Peyer's patch (tissue), 4 donors: Measurements from ENCODE around the gene DLG3. TPM values are rescaled to one million over a fixed set of nuclear protein-coding genes. Genes with fewer than 3 reads are reported as not detected.

Source experiments
- DNase-seq, 3 donors: peaks; one replicate each; pipeline ENCODE4 v3.0.0-alpha.2; 2017 to 2019
- H3K27ac ChIP-seq, 4 donors: fragments of 200-600 bp; sonication (generic); one replicate each; pipeline ENCODE4 v1.5.1; 2016 to 2019
- H3K27me3 ChIP-seq, 2 donors: fragments of 200-600 bp; sonication (generic); one replicate each; pipeline ENCODE4 v1.5.1; 2019
- H3K36me3 ChIP-seq, 3 donors: fragments of 200-600 bp; sonication (generic); one replicate each; pipeline ENCODE4 v1.5.1; 2016 to 2019
- H3K4me1 ChIP-seq, 4 donors: fragments of 200-600 bp; sonication (generic); one replicate each; pipeline ENCODE4 v1.5.1; 2016 to 2019
- H3K4me3 ChIP-seq, 4 donors: fragments of 200-600 bp; sonication (generic); 1 replicate in 3 of 4; 2 replicates in 1 of 4; pipeline ENCODE4 v1.5.1; 2016 to 2019; ENCODE audit warnings: mild to moderate bottlenecking in 1 of 4
- H3K9me3 ChIP-seq, 4 donors: fragments of 200-600 bp; sonication (generic); one replicate each; pipeline ENCODE4 v1.5.1; 2016 to 2019; ENCODE audit warnings: mild to moderate bottlenecking in 1 of 4
- CTCF ChIP-seq, 6 experiments: fragments of 450-650 bp in 4 of 6; fragments of 200-600 bp in 2 of 6; sonication (generic) in 1 of 6; IDR thresholded peaks; one replicate each; pipeline ENCODE4 v1.5.1; 2017 to 2019; ENCODE audit warnings: antibody characterized with exemption in 6 of 6, mild to moderate bottlenecking in 3 of 6, moderate library complexity in 1 of 6
- POLR2A ChIP-seq, 2 donors: fragments of 450-650 bp; IDR thresholded peaks; one replicate each; pipeline ENCODE4 v1.5.1; 2017; ENCODE audit warnings: antibody characterized with exemption in 2 of 2, mild to moderate bottlenecking in 2 of 2, moderate library complexity in 2 of 2
- total RNA-seq, 4 donors: library from RNA; depleted of rRNA; stranded (reverse); fragments of >200 nt; gene quantifications; one replicate each; pipeline ENCODE4 v1.1.0, GENCODE V29; 2016

Gene DLG3
- total RNA-seq, 4 donors from 2014 or later = 33.8 to 58.9 (median 52.8) TPM

- TF ChIP-seq CTCF (IDR thresholded peaks at IDR 0.05) (no peak), POLR2A (IDR thresholded peaks at IDR 0.05) (no peak)
- no peaks in the 10 kb centered on the region for H3K27me3 ChIP-seq
- H3K27ac ChIP-seq = no peak overlapping the region
- no peaks in the 10 kb centered on the region for H3K9me3 ChIP-seq
- no peaks in the 10 kb centered on the region for H3K4me1 ChIP-seq
- no peak overlapping the region for H3K4me3 ChIP-seq
- DNase-seq = no peak
- H3K36me3 ChIP-seq = no peaks in the 10 kb centered on the region
These were observed 24.1 kb downstream of the DLG3 start for GRCh38 chrX:70468709-70469108.

- Histone ChIP-seq H3K36me3 (no peaks in the 10 kb centered on the region), H3K9me3 (no peaks in the 10 kb centered on the region), H3K27me3 (no peaks in the 10 kb centered on the region), H3K27ac (no peak overlapping the region), H3K4me3 (no peak overlapping the region), H3K4me1 (no peaks in the 10 kb centered on the region)
- TF ChIP-seq POLR2A (IDR thresholded peaks at IDR 0.05) = no peak
- no peak for TF ChIP-seq CTCF (IDR thresholded peaks at IDR 0.05)
- DNase-seq = no peak
These were observed 26.2 kb downstream of the DLG3 start for GRCh38 chrX:70470850-70471289.

- DNase-seq = no peak
- H3K4me1 ChIP-seq = peaks cover 0 to 14% (median 0%) of the 10 kb centered on the region in 4 donors
- TF ChIP-seq CTCF (IDR thresholded peaks at IDR 0.05) (no peak), POLR2A (IDR thresholded peaks at IDR 0.05) (no peak)
- H3K9me3 ChIP-seq = no peaks in the 10 kb centered on the region
- no peak overlapping the region for H3K4me3 ChIP-seq
- H3K27me3 ChIP-seq = no peaks in the 10 kb centered on the region
- peak overlapping the region in 3 of 4 donors; percentile 72 to 84 (median 79) for H3K27ac ChIP-seq
- H3K36me3 ChIP-seq = no peaks in the 10 kb centered on the region
These were observed 31.7 kb downstream of the DLG3 start for GRCh38 chrX:70476166-70476933.

GRCh38 chrX:70476934-70477733, 32.5 kb downstream of the DLG3 start:
- peak overlapping the region; percentile 11 to 84 (median 76) for H3K27ac ChIP-seq
- no peaks in the 10 kb centered on the region for H3K9me3 ChIP-seq
- H3K27me3 ChIP-seq = no peaks in the 10 kb centered on the region
- TF ChIP-seq CTCF (IDR thresholded peaks at IDR 0.05) (no peak), POLR2A (IDR thresholded peaks at IDR 0.05) (peak; percentile 25 to 46)
- DNase-seq = peak in 2 of 3 donors; percentile 75 to 81
- H3K4me3 ChIP-seq = peak overlapping the region in 2 of 4 donors; percentile 7 to 34
- H3K4me1 ChIP-seq = peaks cover 0 to 20% (median 0%) of the 10 kb centered on the region in 4 donors
- no peaks in the 10 kb centered on the region for H3K36me3 ChIP-seq

- no peak for DNase-seq
- Histone ChIP-seq H3K4me1 (peaks cover 0 to 20% (median 0%) of the 10 kb centered on the region in 4 donors), H3K9me3 (no peaks in the 10 kb centered on the region), H3K27me3 (no peaks in the 10 kb centered on the region), H3K27ac (peak overlapping the region in 3 of 4 donors; percentile 72 to 84 (median 79)), H3K36me3 (no peaks in the 10 kb centered on the region), H3K4me3 (peak overlapping the region in 2 of 4 donors; percentile 21 to 34)
- TF ChIP-seq CTCF (IDR thresholded peaks at IDR 0.05) (no peak), POLR2A (IDR thresholded peaks at IDR 0.05) (peak in 1 of 2 donors; percentile 11)
These were observed 33.1 kb downstream of the DLG3 start for GRCh38 chrX:70477734-70478075.
